HepG2 (cell line): ENCODE measurements around the gene LMOD1. TPM values are rescaled to one million over a fixed set of nuclear protein-coding genes. Genes with fewer than 3 reads are reported as not detected.
A peak's percentile ranks its signal among the peaks of the same experiment; 100 is the strongest.

ENCODE experiments used
- ATF1 ChIP-seq: IDR thresholded peaks from 2 replicates; pipeline ENCODE4 v1.6.1; 2016; ENCODE audit warnings: mild to moderate bottlenecking, control low read depth
- CBFB ChIP-seq: sonication (generic); formaldehyde crosslinking; IDR thresholded peaks from 2 replicates; pipeline ENCODE4 v1.4.0; 2020; ENCODE audit warnings: missing genetic modification reagents
- FIP1L1 ChIP-seq: fragments of 200-400 bp; formaldehyde crosslinking; IDR thresholded peaks from 2 replicates; pipeline ENCODE4 v1.6.1; 2018; ENCODE audit warnings: low read depth, mild to moderate bottlenecking, low read length, moderate library complexity, borderline replicate concordance; ENCODE audit not compliant: insufficient read depth
- HOXA7 ChIP-seq: sonication (generic); formaldehyde crosslinking; IDR thresholded peaks from 2 replicates; pipeline ENCODE4 v1.8.1; 2022; ENCODE audit warnings: mild to moderate bottlenecking, missing genetic modification reagents, moderate library complexity
- IKZF1 ChIP-seq: fragments of 450-650 bp; IDR thresholded peaks from 2 replicates; pipeline ENCODE4 v1.7.1; 2016
- MAZ ChIP-seq, 2 experiments: sonication (generic) in 1 of 2; formaldehyde crosslinking in 1 of 2; IDR thresholded peaks; 2 replicates each; pipeline versions ENCODE4 v1.5.0 to v1.6.1; 2012 to 2020; ENCODE audit warnings: low read depth in 2 of 2, mild to moderate bottlenecking in 2 of 2, borderline replicate concordance in 1 of 2, improper control_type of control experiment in 1 of 2, low read length in 1 of 2, missing genetic modification reagents in 1 of 2, moderate library complexity in 1 of 2
- MXI1 ChIP-seq: IDR thresholded peaks from 3 replicates; pipeline ENCODE4 v1.6.1; 2012; ENCODE audit warnings: low read depth, low read length, inconsistent platforms, borderline replicate concordance
- PITX1 ChIP-seq: sonication (generic); formaldehyde crosslinking; IDR thresholded peaks from 2 replicates; pipeline ENCODE4 v1.5.1; 2020; ENCODE audit warnings: mild to moderate bottlenecking, missing genetic modification reagents
- RBFOX2 ChIP-seq: fragments of 200-400 bp; formaldehyde crosslinking; IDR thresholded peaks from 2 replicates; pipeline ENCODE4 v1.6.1; 2017; ENCODE audit warnings: low read depth, mild to moderate bottlenecking, low read length
- TBX2 ChIP-seq: sonication (generic); formaldehyde crosslinking; IDR thresholded peaks from 2 replicates; pipeline ENCODE4 v1.5.0; 2020; ENCODE audit warnings: missing genetic modification reagents, mild to moderate bottlenecking, borderline replicate concordance
- ZIK1 ChIP-seq: sonication (generic); formaldehyde crosslinking; IDR thresholded peaks from 2 replicates; pipeline ENCODE4 v1.5.0; 2020; ENCODE audit warnings: mild to moderate bottlenecking, low read depth, missing genetic modification reagents, borderline replicate concordance
- ZNF224 ChIP-seq: sonication (generic); formaldehyde crosslinking; IDR thresholded peaks from 2 replicates; pipeline ENCODE4 v1.5.0; 2020; ENCODE audit warnings: mild to moderate bottlenecking, missing genetic modification reagents
- ZNF329 ChIP-seq: sonication (generic); formaldehyde crosslinking; IDR thresholded peaks from 2 replicates; pipeline ENCODE4 v1.9.0; 2021; ENCODE audit warnings: low read depth, mild to moderate bottlenecking, missing genetic modification reagents
- ZNF644 ChIP-seq: IDR thresholded peaks from 2 replicates; pipeline ENCODE4 v1.6.1; 2016; ENCODE audit warnings: low read depth
- ZNF766 ChIP-seq: sonication (generic); formaldehyde crosslinking; IDR thresholded peaks from 2 replicates; pipeline ENCODE4 v1.5.0; 2020; ENCODE audit warnings: missing genetic modification reagents, borderline replicate concordance
- polyA plus RNA-seq, 8 experiments: library from polyadenylated mRNA; depleted of rRNA in 3 of 8; stranded (reverse) in 7 of 8; unstranded in 1 of 8; fragments of >200 nt; fragmentation: Illumina TruSeq in 4 of 8; extraction: Trizol in 4 of 8; gene quantifications; 2 replicates each; pipeline versions ENCODE4 v1.2.1 to v1.2.3, GENCODE V29; 2011 to 2016; ENCODE audit warnings: low read depth in 4 of 8, missing spikeins in 1 of 8, mixed read lengths in 1 of 8; ENCODE audit not compliant: insufficient read depth in 1 of 8
- total RNA-seq, 5 experiments: library from RNA; depleted of rRNA; stranded (reverse); fragments of >200 nt; fragmentation: Illumina TruSeq; extraction: Trizol; gene quantifications; 2 replicates each; pipeline ENCODE4 v1.2.3, GENCODE V29; 2016; ENCODE audit warnings: low read depth in 1 of 5
- TF ChIP-seq, protein P1 (sequence below): sonication (generic); formaldehyde crosslinking; IDR thresholded peaks from 2 replicates; pipeline ENCODE4 v1.5.1; 2020; ENCODE audit warnings: mild to moderate bottlenecking, missing genetic modification reagents, moderate library complexity
- TF ChIP-seq, protein P2 (sequence below): sonication (generic); formaldehyde crosslinking; IDR thresholded peaks from 2 replicates; pipeline ENCODE4 v1.5.1; 2020; ENCODE audit warnings: missing genetic modification reagents, mild to moderate bottlenecking, borderline replicate concordance
- TF ChIP-seq, protein P3 (sequence below): sonication (generic); formaldehyde crosslinking; conservative IDR thresholded peaks from 2 replicates; pipeline ENCODE4 v1.4.0; 2020; ENCODE audit warnings: mild to moderate bottlenecking, missing genetic modification reagents, moderate library complexity

The LMOD1 gene
- total and polyA plus RNA-seq, 2 of the 13 experiments (the other 11 are each of a cell fraction or from before 2014, with no cell fraction given): not detected

DNA sequence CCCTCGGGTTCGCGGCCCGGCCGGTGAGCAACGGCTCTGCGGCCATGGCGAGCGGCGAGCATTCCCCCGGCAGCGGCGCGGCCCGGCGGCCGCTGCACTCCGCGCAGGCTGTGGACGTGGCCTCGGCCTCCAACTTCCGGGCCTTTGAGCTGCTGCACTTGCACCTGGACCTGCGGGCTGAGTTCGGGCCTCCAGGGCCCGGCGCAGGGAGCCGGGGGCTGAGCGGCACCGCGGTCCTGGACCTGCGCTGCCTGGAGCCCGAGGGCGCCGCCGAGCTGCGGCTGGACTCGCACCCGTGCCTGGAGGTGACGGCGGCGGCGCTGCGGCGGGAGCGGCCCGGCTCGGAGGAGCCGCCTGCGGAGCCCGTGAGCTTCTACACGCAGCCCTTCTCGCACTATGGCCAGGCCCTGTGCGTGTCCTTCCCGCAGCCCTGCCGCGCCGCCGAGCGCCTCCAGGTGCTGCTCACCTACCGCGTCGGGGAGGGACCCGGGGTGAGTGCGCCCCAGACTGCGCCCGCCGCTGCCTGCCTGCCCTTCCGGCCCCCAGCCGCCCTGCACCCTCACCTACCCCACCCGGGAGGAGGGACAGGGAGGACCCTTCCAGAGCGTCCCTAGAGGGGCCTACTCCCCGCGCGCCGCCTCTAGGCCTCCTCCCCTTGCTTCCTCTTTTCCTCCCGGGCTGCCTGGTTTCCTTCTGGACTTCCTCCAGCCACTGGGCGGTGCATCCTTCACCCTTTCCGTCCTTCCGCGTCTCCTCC, 36.5 kb upstream of the LMOD1 start, which contains the start of gene RNPEP (continued):
- TF ChIP-seq, protein P1, sequence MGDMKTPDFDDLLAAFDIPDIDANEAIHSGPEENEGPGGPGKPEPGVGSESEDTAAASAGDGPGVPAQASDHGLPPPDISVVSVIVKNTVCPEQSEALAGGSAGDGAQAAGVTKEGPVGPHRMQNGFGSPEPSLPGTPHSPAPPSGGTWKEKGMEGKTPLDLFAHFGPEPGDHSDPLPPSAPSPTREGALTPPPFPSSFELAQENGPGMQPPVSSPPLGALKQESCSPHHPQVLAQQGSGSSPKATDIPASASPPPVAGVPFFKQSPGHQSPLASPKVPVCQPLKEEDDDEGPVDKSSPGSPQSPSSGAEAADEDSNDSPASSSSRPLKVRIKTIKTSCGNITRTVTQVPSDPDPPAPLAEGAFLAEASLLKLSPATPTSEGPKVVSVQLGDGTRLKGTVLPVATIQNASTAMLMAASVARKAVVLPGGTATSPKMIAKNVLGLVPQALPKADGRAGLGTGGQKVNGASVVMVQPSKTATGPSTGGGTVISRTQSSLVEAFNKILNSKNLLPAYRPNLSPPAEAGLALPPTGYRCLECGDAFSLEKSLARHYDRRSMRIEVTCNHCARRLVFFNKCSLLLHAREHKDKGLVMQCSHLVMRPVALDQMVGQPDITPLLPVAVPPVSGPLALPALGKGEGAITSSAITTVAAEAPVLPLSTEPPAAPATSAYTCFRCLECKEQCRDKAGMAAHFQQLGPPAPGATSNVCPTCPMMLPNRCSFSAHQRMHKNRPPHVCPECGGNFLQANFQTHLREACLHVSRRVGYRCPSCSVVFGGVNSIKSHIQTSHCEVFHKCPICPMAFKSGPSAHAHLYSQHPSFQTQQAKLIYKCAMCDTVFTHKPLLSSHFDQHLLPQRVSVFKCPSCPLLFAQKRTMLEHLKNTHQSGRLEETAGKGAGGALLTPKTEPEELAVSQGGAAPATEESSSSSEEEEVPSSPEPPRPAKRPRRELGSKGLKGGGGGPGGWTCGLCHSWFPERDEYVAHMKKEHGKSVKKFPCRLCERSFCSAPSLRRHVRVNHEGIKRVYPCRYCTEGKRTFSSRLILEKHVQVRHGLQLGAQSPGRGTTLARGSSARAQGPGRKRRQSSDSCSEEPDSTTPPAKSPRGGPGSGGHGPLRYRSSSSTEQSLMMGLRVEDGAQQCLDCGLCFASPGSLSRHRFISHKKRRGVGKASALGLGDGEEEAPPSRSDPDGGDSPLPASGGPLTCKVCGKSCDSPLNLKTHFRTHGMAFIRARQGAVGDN (CRISPR knock-in tag): peak; percentile 81
- TF ChIP-seq, protein P2, sequence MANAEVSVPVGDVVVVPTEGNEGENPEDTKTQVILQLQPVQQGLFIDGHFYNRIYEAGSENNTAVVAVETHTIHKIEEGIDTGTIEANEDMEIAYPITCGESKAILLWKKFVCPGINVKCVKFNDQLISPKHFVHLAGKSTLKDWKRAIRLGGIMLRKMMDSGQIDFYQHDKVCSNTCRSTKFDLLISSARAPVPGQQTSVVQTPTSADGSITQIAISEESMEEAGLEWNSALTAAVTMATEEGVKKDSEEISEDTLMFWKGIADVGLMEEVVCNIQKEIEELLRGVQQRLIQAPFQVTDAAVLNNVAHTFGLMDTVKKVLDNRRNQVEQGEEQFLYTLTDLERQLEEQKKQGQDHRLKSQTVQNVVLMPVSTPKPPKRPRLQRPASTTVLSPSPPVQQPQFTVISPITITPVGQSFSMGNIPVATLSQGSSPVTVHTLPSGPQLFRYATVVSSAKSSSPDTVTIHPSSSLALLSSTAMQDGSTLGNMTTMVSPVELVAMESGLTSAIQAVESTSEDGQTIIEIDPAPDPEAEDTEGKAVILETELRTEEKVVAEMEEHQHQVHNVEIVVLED: no peak; the same call in 1 of the 2 replicates
- TF ChIP-seq RBFOX2 (peak; percentile 90), PITX1 (CRISPR knock-in tag) (peak; percentile 67), ATF1 (CRISPR knock-in tag) (no peak), ZNF224 (CRISPR knock-in tag) (no peak), HOXA7 (CRISPR knock-in tag) (no peak), ZNF329 (CRISPR knock-in tag) (0 out of 2 replicates have a peak, but pooled peaks have one; percentile 50), MXI1 (peak; percentile 37; the same call in 1 of the 3 replicates), FIP1L1 (no peak), ZNF644 (CRISPR knock-in tag) (no peak), MAZ (IDR thresholded peaks at IDR 0.05; ENCODE audit: borderline replicate concordance, low read depth, low read length) (0 out of 2 replicates have a peak, but pooled peaks have one; percentile 44), MAZ (CRISPR knock-in tag; IDR thresholded peaks at IDR 0.05; ENCODE audit: low read depth) (peak; percentile 87), ZNF766 (CRISPR knock-in tag) (no peak; the same call in 1 of the 2 replicates), IKZF1 (no peak), ZIK1 (CRISPR knock-in tag) (no peak; the same call in 1 of the 2 replicates), CBFB (no peak), TBX2 (peak; percentile 58)
- TF ChIP-seq, protein P3, sequence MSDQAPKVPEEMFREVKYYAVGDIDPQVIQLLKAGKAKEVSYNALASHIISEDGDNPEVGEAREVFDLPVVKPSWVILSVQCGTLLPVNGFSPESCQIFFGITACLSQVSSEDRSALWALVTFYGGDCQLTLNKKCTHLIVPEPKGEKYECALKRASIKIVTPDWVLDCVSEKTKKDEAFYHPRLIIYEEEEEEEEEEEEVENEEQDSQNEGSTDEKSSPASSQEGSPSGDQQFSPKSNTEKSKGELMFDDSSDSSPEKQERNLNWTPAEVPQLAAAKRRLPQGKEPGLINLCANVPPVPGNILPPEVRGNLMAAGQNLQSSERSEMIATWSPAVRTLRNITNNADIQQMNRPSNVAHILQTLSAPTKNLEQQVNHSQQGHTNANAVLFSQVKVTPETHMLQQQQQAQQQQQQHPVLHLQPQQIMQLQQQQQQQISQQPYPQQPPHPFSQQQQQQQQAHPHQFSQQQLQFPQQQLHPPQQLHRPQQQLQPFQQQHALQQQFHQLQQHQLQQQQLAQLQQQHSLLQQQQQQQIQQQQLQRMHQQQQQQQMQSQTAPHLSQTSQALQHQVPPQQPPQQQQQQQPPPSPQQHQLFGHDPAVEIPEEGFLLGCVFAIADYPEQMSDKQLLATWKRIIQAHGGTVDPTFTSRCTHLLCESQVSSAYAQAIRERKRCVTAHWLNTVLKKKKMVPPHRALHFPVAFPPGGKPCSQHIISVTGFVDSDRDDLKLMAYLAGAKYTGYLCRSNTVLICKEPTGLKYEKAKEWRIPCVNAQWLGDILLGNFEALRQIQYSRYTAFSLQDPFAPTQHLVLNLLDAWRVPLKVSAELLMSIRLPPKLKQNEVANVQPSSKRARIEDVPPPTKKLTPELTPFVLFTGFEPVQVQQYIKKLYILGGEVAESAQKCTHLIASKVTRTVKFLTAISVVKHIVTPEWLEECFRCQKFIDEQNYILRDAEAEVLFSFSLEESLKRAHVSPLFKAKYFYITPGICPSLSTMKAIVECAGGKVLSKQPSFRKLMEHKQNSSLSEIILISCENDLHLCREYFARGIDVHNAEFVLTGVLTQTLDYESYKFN (CRISPR knock-in tag): no peak
